Stimulated activated CD4-positive, alpha-beta T cell treated with anti-CD3 and anti-CD28 coated beads, TNF-alpha, amount 100 ng/mL, for 1 hour (primary cell): ENCODE measurements around the gene ARID3A.

Experiments used
- DNase-seq, 3 donors: peaks; one replicate each; pipeline ENCODE4 v3.0.0-alpha.2; 2020; ENCODE audit warnings: low read depth in 3 of 3, low spot score in 1 of 3

ARID3A gene

DNA sequence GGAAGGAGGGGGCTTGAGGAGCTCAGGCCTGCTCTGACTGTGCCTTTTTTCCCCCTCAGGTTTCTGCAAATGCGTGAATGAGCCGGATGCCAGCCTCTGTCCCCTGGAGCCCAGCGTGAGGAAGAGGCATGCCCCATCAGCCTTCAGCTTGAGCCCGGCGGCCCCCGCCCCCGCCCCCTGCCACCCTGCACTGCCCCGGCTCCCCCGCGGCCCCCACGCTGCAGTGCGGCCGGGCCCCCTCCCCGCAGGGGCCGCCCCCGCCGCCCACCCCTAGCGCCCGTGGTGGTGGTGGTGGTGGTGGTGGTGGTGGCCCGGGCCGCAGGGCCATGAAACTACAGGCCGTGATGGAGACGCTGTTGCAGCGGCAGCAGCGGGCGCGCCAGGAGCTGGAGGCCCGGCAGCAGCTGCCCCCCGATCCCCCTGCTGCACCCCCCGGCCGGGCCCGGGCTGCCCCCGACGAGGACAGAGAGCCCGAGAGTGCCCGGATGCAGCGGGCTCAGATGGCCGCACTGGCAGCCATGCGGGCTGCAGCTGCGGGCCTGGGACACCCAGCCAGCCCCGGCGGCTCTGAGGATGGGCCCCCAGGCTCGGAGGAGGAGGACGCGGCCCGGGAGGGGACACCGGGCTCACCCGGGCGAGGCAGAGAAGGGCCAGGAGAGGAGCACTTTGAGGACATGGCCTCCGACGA, 3.5 kb downstream of the ARID3A start:
- no peak for DNase-seq

DNA sequence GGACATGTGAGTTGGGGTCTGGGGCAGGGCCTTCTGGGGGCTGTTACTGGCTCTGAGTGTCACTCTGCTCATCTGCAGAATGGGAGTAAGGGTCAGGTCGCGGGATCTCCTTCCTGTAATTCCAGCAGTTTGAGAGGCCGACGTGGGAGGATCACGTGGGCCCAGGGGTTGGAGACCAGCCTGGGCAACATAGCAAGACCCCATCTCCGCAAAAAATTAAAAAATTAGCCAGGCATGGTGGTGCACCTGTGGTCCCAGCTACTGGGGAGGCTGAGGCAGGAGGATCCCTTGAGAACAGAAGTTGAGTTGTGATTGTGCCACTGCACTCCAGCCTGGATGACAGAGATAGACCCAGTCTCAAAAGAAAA, 4.0 kb downstream of the ARID3A start:
- DNase-seq: no peak

DNA sequence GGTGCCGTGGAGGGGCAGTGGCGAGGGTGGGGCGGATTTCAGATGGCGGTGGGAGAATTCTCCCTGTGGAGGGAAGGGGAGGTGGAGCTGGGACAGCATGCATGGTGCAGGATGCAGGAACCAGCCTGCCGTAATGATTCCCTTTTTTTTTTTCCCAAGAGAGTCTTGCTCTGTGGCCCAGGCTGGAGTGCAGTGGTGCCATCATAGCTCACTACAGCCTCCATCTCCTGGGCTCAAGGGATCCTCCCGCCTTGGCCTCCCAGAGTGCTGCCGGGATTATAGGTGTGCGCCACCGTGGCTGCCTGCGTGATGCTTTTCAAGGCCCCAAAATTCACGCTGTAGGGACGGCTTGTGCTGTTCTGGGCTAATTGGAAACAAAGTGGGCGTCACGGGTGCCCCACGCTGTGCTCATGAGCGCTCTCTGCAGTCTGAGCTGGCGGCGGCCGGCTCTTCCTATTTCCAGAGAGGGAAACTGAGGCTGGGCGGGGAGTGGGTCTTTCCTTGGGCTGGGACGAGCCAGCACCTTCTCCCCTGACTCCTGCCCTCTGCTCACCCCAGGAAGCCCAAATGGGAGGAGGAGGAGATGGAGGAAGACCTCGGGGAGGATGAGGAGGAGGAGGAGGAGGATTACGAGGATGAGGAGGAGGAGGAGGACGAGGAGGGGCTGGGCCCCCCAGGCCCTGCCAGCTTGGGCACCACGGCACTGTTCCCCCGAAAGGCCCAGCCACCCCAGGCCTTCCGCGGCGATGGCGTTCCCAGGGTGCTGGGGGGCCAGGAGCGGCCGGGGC, 6.2 kb downstream of the ARID3A start:
- no peak for DNase-seq

DNA sequence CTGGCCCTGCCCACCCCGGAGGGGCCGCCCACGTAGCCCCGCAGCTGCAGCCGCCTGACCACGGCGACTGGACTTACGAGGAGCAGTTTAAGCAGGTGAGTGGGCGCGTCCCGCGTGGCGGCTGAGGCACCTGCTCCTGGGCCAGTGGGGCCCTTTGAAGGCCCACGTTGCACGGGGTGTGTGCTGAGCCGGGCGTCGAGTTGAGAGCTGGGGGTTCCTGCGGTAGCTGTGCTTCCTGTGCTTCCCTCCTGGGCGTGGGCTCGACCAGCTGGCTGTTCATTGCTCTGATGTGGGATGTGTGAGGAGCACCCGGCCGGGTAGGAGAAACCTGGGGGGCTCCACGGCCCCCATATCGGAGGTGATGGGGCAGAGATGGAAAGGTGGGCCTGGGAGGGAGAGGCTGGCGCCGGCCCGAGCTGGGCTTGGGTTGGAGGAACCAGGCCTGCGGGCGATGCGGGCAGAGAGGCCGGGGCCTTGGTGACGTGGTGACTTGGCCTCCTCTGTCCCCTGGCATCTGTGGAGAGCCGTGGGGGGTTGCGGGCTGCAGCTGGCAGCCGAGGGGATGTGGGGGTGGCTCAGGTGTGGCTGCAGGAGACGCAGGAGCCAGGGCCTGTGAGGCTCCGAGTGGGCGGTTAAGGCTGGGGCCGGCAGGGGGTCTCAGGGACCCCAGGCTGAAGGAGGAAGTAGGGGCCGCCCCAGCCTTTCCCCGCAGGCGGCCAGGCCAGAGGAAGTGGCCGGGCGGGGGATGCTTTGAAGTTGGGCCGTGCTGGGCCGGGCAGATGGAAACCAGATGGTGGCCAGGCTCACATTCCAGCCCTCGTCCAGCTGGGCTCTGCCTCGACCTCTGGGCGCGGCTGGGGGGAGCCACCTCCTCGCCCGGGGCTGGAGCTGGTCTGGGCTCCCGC, 7.1 kb downstream of the ARID3A start:
- no peak for DNase-seq

DNA sequence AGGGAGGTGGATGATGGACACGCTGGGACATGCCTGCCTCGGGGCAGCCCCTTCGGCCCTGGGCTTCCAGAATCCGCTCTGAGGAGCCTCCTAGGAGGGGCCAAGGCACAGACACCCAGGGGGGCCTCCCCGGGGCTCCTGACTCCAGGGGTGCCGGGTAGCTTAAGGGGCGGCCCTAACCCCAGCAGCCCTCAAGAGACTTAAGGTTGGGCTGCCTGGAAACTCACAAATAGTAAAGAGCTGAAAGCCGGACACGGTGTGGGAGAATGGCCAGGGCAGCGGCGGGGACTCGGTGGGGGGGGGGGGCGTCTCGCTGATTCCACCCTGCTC, 7.7 kb downstream of the ARID3A start:
- DNase-seq: no peak

DNA sequence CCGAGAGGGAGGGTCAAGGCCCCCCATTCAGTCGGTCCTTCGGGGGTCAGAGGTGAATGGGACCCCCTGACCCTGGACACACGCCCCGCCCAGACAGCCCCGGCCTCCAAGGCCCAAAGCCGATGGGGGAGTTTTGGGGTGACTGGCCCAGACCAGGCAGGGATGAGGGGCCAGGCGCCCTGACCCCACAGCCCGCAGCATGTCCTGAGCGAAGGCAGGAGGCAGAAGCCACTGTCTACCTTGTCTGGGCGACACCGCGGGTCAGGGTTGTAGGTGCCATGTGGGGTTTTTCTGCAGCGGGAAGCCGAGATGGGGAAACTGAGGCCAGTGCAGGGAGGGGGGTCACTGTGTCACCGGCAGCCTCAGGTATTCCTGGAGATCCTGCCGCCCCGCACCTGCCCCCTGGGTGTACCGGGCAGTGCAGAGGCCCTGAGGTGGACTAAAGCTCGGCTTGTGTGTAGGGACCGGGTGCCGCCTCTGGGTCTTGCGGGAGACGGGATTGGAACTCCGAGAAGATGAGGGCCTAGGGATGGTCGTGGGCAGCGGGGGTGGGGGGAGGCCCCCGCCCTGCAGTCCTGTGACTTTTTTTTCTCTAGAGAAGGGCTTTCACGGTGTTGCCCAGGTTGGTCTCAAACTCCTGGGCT, 8.5 kb downstream of the ARID3A start:
- DNase-seq: no peak

DNA sequence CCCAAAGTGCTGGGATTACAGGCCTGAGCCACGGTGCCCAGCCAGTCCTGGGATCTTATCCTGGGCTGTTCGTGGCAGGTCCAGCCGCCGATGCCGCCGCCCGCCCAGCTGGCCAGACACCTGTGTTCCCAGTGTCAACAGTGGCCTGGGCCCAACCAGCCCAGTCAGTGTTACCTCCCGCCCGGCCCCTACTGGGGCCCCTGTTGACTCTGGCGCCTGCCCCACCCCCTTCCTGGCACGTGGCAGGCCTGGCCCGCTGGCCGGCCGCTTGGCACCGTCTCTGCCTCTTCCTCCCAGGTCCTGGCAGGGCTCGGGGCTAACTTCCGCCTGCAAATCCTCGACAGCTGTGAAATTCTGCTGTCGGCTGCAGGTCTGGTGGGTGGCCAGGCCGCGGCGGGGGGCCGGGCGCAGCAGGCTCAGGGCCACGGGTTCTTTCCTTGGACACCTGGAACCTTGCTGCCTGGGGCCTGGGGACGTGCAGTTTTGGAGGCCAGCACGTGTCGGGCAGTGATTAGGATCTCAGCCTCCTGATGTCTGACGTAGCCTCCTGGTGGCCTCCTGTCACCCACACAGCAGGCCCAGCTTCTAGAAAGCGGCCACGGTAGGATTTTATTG, 9.1 kb downstream of the ARID3A start:
- no peak for DNase-seq

DNA sequence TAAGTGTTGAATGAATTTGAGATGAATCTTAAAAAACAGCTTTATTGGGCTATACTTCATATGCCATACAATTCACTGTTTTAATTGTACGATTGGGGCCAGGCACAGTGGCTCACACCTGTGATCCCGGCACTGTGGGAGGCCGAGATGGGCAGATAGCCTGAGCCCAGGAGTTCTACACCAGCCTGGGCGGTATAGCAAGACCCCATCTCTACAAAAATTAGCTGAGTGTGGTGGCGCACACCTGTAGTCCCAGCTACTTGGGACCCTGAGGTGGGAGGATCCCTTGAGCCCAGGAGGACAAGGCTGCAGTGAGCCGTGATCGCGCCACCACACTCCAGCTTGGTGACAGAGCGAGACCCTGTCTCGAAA, 10.3 kb downstream of the ARID3A start:
- no peak for DNase-seq

DNA sequence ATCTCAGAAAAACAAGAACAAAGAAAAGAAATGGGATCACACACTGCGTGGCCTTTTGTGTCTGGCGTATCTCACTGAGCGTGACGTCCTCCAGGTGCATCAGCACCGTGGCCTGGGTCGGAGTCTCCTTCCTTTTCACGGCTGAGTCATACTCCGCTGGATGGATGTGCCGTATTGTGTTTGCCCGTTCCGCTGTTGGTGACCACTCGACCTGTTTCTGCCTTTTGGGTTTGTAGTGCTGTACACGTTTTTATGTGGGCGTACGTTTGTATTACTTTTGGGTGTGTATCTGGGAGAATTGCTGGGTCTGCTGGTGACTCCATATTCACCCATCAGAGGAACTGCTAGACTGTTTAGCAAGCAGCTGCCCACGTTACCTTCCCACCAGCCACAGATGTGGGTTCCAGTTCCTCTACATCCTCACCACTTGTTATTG, 11.4 kb downstream of the ARID3A start:
- DNase-seq: no peak

DNA sequence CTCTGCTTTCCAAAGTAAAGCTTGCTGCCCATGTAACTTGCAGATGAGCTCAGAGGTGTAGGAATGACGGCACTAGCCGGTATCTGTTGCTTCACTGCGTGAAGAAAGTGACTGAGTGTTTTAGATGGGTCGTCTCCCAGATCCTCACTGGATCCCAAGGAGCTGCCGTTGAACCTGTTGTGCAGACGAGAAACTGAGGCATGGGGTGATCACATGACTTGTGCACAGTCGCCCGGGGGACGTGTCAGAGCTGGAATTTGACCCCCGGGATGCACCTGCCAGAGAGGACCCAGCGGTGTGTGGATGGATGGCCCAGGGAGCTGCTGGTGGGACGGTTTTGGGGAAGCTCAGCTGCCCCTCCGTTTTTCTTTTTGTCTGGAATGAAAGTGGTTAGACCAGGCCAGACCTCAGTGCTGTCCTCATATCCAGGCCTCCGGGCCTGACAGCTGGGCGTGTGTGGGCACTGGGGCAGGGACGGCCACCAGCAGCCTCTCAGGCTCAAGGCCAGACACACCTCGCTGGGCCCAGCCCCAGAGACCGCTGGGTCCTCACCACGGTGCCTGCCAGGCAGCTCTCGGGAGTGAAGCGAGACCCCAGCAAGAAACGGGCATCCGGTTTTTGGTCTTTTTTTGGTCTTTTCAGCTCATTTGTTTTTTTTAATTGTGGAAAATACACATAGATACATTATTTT, 12.5 kb downstream of the ARID3A start:
- no peak for DNase-seq

DNA sequence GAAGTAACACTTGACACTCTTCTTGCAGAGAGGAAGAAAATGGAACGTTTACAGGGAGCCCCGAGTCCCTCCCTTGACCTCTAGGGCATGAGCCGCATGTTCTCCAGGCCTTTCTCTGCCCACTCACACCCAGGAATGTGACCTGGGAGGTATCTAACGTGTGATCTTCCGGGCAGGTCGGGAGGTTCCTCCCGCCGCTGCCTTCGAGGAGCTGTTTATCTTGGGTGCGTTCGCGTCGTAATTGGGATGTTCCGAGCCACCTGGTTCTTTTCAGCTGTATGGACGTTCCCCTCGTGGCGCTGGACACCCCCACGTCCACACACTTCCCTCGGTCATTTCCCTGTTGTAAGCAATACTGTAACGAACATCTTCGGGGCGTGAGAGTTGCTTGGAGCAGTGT, 13.6 kb downstream of the ARID3A start:
- no peak for DNase-seq

DNA sequence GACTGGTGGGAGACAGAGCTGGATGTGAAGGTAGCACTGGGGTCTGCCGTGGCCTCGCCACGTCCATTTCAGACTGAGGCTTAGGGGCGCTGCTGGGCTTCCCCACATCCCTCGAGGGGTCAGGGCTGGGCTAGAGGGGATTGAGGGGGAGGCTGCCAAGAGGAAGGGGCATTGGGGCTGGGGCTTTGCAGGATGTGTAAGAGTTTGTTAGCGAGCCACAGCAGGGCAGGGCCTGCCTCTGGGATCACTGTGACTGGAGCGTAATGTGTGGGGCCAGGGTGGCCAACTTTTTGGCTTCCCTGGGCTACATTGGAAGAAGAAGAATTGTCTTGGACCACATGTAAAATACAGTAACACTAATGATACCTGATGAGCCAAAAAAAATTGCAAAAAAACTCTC, 14.1 kb downstream of the ARID3A start:
- DNase-seq: no peak

DNA sequence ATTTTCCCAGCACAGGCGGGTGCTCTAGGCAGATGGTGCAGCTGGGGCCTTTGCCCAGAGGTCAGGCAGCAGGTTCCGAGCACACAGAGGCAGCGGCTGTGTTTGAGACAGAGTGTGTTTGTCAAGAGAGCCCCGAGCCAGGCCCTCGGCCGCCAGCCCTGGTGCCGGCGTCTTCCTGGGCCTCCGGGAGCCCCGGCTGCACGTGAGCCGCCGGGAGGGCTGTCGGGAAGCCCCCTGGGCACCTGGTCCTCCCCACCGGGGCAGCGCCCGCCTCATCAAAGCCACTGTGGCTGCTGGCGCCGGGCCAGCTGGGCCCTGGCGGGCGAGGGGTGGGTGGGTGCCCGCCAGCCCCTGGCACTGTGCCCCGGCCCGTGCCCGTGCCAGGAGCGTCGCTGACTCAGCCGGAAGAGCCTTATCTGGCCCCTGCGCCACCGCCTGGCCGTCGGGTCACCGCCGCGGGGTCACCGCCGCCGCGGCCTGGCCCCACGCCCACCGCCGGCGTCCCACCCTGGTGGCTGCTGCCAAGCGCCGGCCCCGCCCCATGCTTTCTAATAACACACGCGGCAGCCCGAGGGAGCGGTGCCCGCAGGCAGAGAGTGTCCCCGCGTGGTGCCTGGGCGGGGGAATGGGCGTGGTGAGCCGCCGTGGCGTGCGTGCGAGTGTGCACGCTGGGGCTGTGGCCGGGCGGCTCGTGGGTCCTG, 14.9 kb downstream of the ARID3A start:
- peak; percentile 47 to 57 (median 50) for DNase-seq

DNA sequence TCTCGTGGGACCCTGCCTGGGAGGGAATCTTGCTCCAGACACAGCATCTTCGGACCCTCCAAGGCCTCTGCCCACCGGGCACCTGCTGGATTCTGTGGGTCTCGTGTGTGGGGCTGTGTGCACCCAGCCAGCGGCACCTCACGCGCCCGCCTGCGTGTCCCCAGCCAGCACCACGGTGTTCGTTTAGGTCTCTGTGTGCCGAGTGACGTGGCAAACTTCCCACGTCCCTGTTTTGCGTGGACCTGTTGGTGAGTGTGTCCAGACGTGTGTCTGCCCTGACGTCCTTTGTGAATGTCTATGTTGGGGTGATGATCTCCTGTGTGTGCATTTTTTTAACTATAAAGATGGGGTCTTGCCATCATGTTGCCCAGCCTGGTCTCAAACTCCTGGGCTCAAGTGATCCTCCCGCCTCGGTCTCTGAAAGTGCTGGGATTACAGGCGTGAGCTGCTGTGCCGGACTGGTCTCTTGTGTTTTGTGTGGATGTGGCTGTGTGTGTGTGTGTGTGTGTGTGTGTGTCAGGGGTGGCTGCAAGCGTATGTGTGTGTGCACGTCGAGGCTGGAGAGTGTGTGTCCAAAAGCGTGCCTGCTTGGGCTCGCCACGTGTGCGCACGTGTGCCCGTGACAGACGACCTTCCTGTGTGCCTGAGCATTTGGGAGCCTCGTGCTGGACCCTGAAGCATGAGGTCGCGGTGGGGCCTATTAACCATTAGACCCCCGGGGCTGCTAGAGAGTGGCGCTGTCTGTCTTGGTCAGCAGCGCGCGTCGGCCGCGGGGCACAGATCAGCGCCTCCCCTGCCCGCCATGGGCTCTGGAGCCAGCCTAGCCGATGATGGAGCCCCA, 15.7 kb downstream of the ARID3A start:
- DNase-seq: no peak

DNA sequence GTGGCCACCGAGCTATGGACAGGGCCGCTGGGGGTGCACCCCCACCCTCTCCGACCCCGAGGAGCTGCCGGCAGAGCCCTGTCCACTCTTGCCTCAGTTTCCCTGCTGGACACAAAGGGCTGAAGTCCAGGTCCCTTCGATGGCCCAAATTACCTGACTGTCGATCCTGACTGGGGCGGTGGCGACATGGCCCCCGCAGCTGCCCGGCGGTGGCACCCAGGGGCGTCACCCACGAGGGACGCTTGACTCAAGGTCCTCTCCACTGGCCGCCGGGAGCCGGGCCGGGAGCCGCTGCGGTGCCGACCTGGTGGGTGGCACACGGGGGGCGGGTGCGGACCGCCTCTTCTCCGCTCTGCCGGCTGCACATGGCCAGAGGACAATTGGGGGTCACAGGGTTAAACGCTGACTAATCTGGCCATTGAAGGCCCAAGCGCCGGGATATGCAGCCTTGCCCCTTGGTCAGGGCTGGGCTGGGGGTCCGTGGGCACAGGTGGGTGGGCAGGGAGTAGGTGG, 16.4 kb downstream of the ARID3A start:
- no peak for DNase-seq

DNA sequence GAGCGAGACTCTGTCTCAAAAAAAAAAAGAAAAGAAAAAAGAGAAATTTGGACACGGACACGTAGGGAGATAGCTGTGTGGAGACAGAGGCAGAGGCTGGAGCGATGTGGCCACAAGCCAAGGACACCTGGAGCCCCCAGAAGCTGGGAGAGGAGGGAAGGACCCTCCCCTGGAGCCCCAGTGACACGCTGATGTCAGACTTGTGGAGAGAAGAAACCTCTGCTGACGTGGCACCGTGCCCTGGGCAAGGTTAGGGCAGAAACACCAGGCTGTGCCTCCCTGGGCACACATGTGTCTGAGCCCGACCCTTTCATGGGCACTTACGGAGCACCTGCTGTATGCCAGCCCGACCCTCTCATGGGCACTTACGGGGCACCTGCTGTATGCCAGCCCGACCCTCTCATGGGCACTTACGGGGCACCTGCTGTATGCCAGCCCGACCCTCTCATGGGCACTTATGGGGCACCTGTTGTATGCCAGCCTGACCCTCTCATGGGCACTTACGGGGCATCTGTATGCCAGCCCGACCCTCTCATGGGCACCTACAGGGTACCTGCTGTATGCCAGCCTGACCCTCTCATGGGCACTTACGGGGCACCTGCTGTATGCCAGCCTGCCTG, 17.8 kb downstream of the ARID3A start:
- no peak for DNase-seq

DNA sequence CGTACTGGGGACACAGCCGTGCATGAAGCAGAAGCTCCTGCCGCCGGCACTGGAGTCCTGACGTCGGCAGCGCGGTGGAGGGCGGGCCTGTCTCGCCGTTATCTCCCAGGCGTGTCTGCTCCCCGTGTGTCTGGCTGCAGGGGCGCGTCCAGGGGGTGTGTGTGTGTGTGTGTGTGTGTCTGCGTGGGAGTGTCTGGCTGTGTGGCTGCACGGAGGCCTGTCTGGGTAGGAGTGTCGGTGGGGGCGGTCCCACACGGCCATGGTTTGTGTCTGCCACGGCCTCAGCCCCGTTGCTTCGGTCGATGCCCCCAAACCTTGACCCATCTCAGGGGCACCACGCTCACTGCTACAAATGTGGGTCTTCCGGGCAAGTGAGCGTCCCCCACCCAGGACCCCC, 18.3 kb downstream of the ARID3A start:
- no peak for DNase-seq

DNA sequence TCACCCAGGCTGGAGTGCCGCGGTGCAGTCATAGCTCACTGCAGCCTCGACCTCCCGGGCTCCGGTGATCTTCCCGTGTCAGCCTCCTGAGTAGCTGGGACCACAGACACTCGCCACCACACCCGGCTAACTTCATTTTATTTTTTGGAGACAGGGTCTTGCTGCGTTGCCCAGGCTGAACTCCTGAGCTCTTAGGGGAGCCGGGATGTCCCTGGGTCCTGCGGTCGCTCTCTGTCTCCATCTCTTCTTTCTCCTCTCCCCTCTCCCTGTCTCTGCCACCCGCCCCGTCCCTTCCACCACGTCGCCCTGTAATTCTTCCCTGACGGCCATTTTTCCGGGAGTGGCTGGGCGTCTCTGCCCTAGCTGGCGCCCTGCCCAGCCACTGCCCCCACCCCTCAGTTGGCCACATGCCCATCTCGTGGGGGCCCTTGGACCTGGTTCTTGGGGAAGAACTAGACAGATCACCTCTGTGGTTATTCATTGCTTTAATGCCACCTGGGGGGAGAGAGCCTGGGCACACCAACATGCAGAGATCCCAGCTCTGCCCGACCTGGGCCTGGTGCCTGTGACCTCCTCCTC, 18.9 kb downstream of the ARID3A start:
- DNase-seq: no peak
